HG03175 (cell line): ENCODE data around the gene NEMP1.
"Not testable (repeated sequence)": the region's sequence is repeated elsewhere in the genome, so short reads cannot be mapped to it uniquely, and the experiment has no call there.

ENCODE experiments used
- ATAC-seq: cut with Tn5 transposase; IDR thresholded peaks from one replicate; pipeline ENCODE4 v1.9.1; 2021; ENCODE audit warnings: mild to moderate bottlenecking, moderate library complexity; ENCODE audit not compliant: unreplicated experiment

The NEMP1 gene

DNA sequence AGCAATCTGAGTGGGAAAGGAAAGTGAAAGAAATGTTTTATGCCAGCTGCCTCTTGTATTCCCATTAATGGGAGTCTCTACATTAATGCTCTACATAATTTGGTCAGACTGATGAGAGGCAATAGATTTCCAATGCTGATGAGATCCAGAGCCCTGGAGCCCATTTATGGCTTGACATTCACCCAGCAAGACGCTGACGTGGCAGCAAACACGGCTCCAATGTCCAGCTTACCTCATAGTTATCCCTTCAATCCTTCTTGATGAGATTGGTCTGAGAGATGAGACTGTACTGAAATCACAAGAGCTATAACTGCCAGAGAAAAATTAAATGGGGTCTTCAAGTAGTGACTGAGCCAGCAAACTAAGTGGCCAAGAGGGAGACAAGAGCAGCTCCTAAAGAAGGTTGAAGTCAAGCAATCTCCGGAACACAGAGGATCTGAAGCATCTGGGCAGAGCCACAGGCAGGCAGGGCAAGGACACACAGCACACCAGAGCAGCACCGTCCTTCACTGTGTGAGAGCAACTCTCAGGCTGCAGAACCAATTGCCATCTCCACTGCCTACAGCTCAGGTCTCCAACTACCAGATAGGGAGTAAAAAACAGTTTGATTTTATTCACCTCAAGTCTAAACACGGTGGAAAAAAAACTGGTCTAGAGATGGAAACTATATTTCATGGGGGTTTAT is 21.4 kb downstream of the NEMP1 start:
- no peak for ATAC-seq

- no peak for ATAC-seq
Observed at GRCh38 chr12:57055824-57056223, 22.8 kb downstream of the NEMP1 start.

DNA sequence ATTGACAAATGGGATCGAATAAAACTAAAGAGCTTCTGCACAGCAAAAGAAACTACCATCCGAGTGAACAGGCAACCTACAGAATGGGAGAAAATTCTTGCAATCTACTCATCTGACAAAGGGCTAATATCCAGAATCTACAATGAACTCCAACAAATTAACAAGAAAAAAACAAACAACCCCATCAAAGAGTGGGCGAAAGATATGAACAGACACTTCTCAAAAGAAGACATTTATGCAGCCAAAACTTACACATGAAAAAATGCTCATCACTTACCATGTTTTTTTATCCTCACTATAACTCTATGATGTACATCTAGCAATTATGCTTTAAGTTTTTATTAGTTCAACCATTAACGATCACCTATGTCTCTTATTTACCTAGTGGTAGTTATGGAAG is 24.7 kb downstream of the NEMP1 start:
- ATAC-seq: not testable (repeated sequence)

DNA sequence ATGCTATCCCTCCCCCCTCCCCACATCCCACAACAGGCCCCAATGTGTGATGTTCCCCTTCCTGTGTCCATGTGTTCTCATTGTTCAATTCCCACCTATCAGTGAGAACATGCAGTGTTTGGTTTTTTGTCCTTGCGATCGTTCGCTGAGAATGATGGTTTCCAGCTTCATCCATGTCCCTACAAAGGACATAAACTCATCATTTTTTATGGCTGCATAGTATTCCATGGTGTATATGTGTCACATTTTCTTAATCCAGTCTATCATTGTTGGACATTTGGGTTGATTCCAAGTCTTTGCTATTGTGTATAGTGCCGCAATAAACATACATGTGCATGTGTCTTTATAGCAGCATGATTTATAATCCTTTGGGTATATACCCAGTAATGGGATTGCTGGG is 25.4 kb downstream of the NEMP1 start:
- not testable (repeated sequence) for ATAC-seq

DNA sequence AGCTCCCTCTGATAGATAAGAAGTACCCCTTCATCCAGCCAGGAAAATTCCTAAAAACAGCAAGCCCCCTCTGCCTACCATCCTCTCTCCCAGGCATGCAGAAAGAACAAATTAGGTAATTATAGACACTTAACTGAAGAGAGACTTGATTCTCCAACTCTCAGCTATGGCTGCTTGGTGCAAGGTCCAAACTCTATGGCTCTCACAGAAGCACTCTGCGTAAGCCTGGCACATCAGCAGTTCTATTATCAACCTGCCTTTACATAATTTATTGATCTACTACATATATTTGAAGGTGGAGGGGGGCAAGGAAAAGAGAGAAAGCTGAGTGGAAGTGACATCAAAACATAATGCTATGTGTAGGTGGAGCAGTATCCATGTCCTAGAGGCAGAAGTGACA is 27.6 kb downstream of the NEMP1 start:
- ATAC-seq: no peak

- no peak for ATAC-seq
Observed at GRCh38 chr12:57049890-57050289, 28.7 kb downstream of the NEMP1 start, which contains the start of gene MYO1A. Gene MYO1A (minus strand): TSS chr12:57050129. CDS start chr12:57048323, 1,806 bp downstream.

DNA sequence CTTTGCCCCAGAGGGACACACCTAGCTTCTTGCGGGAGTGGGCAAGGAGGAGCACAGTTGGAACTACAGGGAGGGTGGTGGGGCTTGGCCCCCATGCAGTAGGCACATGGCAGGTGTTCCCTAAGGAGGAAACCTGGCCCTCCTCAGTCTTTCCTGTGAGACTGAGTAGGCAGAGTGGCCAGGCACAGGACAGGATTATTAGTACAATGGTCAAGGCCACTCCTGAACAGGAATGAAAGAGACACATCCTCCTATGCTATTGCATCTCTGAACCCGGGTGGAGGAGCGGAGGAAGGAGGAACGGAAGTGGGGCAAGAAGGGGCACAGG is 29.5 kb downstream of the NEMP1 start:
- no peak for ATAC-seq

- no peak for ATAC-seq
Observed at GRCh38 chr12:57048423-57049118, 30.0 kb downstream of the NEMP1 start.

- ATAC-seq: no peak
Observed at GRCh38 chr12:57047981-57048380, 30.6 kb downstream of the NEMP1 start.

- ATAC-seq: no peak
Observed at GRCh38 chr12:57046947-57047890, 31.4 kb downstream of the NEMP1 start.

DNA sequence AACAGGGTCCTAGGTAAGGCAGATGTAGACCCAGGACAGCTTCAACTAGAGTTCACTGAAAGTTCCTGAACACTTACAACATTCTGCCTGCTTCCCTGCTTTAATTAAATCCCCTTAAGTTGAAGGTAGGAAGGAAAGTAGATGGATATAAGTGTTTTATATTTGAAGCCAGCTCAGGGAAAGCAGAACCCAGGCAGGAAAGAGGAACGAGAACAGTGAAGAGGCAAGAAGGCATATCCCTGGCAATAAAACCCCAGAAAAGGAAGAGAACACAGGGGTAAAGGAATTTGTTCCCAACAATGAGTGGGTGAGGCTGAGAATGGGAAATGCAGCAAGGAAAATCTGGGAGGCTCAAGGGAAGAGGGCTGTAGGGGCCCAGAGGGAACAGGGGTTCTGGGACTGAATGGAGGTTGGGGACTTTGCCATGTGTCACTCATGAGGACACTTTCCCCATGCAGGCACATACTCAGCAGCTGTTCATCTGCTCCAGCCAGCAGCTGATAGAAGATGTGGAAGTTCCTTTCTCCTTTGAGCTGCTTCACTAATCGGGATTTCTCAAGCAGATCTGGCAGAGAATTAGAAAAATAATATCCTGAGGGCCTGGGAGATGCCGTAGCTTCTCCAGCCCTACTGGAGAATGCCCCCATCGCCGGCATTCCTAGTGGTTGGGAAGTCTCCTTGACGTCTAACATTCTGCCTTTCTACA is 32.4 kb downstream of the NEMP1 start:
- ATAC-seq: no peak

GRCh38 chr12:57044889-57045288 is 33.7 kb downstream of the NEMP1 start:
- no peak for ATAC-seq

GRCh38 chr12:57044468-57044867 is 34.1 kb downstream of the NEMP1 start:
- ATAC-seq: no peak

DNA sequence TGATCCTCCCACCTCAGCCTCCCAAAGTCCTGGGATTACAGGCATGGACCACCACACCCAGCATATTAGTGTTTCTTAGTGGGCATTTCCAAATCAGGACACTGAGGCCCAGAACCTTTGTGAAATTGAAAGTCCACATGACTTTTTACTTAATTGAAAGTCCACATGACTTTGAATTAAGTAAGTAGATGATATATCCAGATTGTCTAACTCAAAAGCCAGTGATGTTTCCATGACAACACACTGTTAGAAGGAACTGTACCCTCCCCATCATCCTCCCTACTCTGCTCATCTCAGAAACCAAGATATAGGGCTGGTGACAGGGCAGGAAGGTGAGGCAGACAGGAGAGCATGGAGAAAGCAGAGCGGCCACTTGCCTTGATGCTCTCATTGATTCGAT is 35.9 kb downstream of the NEMP1 start:
- no peak for ATAC-seq

- ATAC-seq: no peak
Observed at GRCh38 chr12:57040750-57041149, 37.8 kb downstream of the NEMP1 start.

GRCh38 chr12:57040211-57040610 is 38.4 kb downstream of the NEMP1 start:
- ATAC-seq: no peak

DNA sequence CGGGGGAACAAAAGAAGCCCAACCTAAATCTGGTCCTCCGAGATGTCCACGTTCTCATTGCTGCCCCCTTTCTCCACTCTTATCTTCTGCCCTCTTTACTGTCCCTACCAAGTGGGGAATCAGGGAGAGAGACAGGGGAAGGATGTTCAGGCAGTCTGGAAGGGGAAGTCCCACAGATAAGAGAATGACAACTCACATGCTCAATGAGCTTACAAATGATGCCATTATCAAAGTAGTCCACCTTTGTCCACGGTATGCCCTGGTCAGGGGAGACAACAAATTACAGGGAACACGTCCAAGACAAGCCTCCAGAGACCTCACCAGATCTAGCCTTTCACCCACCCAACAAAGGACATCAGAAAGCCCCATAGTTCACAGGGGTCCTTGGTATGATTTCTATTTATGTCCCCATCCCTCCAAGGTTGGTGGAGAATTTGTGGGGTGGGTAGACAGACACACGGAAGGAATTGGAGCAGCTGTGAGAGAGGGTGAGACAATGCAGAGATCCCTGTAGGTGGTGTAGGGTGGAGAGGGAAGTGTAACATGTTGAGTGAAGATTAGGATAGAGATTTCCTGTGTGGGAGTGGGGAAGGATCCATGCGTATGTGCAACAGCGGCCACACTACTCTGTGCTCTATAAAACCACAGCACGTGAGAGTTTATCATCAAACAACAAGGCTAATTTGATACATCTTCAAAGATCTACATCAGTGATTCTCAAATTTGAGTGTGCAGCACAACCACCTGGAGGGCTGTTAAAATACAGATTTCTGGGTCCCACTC is 39.4 kb downstream of the NEMP1 start:
- ATAC-seq: no peak

DNA sequence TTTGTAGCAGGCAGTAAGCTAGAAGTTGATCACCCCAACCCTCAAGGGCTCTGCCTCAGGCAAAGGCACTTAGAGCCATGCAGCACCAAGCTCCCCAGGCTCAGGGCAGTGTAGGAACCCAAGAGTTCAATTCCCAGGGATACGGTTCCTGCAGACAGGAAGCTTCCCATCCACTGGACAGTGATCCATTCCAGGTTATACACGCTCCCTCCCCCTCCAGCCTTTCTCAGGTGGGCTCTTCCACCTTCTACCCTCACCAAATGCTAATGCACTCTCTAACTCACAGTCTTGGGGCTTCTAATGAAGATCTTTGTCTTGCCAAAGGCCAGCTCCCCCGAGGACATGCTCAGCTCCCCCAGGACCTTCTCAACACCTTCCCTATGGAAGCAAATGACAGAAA is 41.3 kb downstream of the NEMP1 start:
- no peak for ATAC-seq

DNA sequence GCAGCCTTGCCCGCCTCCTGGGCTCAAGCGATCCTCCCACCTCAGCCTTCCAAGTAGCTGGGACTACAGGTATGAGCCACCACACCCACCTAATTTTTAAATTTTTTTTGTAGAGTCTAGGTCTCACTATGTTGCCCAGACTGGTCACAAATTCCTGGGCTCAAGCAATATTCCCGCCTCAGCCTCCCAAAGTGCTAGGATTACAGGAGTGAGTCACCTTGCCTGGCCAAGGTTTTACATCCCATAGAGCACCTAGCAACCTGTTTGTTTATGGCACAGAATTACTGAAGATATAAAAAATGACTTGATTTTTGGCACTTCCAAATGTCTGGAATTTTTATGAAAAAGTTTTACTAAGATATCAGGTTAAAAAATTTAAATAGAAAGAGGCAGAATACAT is 45.2 kb downstream of the NEMP1 start:
- no peak for ATAC-seq

DNA sequence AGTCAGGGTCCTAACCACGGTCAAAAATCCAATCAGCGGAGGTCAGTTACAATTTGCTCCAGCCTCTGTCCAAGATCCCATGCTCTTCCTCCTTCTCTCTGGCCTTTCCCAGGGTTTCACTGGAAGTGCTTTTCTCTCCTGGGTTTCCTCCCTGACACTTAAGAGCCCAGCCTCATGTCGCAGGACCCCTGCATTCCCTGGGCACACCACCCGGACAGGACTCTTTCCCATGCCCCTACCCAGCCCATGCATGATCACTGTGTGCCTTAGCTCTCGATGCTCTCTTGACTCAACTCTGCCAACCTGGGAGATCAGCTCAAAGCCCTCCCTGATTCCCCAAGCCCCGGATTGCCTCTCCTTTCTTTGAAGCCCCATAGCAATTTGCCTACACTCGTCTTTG is 46.8 kb downstream of the NEMP1 start:
- no peak for ATAC-seq
